ENCODE measurements around the gene ANO5. TPM values are rescaled to one million over a fixed set of nuclear protein-coding genes. Genes with fewer than 3 reads are reported as not detected.

ANO5 gene
- polyA plus RNA-seq, 1 donor (not counting 4 experiments of a cell fraction or from before 2014, with no cell fraction given): not detected

GRCh38 chr11:22190827-22191463, 1.9 kb upstream of the ANO5 start:
- no peak for DNase-seq (ENCODE audit: low read depth, low spot score)
- H3K79me2 ChIP-seq (ENCODE audit: control insufficient read depth, insufficient read depth, low read length): no peaks in the 10 kb centered on the region
- no peaks in the 10 kb centered on the region for H3K4me1 ChIP-seq (ENCODE audit: control insufficient read depth, extremely low read depth, insufficient read depth, low read length)
- H3K27me3 ChIP-seq (ENCODE audit: control insufficient read depth, extremely low read depth, insufficient read depth, low read length): peaks cover 19% of the 10 kb centered on the region
- H3K4me2 ChIP-seq (ENCODE audit: control insufficient read depth, extremely low read depth, insufficient read depth, low read depth, low read length): no peak overlapping the region
- no peak overlapping the region for H2AFZ ChIP-seq (ENCODE audit: control insufficient read depth, low read length)
- H3K27ac ChIP-seq (ENCODE audit: control insufficient read depth, insufficient read depth, low read length): no peak overlapping the region
- no peaks in the 10 kb centered on the region for H3K9me1 ChIP-seq (ENCODE audit: control insufficient read depth, extremely low read depth, insufficient read depth, low read length)
- H3K9me3 ChIP-seq (ENCODE audit: control insufficient read depth, low read depth, low read length): no peaks in the 10 kb centered on the region
- H3K4me3 ChIP-seq (ENCODE audit: control insufficient read depth in 2 of 3, extremely low read depth in 1 of 3, insufficient read depth in 2 of 3, low read depth in 1 of 3, low read length in 3 of 3): no peak overlapping the region
- TF ChIP-seq EZH2 (IDR thresholded peaks at IDR 0.05; ENCODE audit: low read length): no peak
- no peak for TF ChIP-seq CTCF (optimal IDR thresholded peaks at IDR 0.05 in 1 of 3, IDR thresholded peaks at IDR 0.05 in 1 of 3, conservative IDR thresholded peaks at IDR 0.05 in 1 of 3; ENCODE audit: extremely low read depth in 1 of 3, insufficient read depth in 2 of 3, low read length in 3 of 3)
- no peaks in the 10 kb centered on the region for H4K20me1 ChIP-seq (ENCODE audit: control insufficient read depth, extremely low read depth, insufficient read depth, low read length)
- no peak for FAIRE-seq
- dilution Hi-C loops (cut with MboI; ENCODE audit: extremely low pct_ligation_motif_present, low sequenced_read_pairs): no loop called here
- no peak overlapping the region for H3K9ac ChIP-seq (ENCODE audit: control insufficient read depth, extremely low read depth, insufficient read depth, low read length)
- no peaks in the 10 kb centered on the region for H3K36me3 ChIP-seq (ENCODE audit: control insufficient read depth in 2 of 2, extremely low read depth in 1 of 2, insufficient read depth in 2 of 2, low read length in 2 of 2)

GRCh38 chr11:22192289-22192641, 620 bp upstream of the ANO5 start:
- Histone ChIP-seq H3K79me2 (ENCODE audit: control insufficient read depth, insufficient read depth, low read length) (no peaks in the 10 kb centered on the region), H3K4me1 (ENCODE audit: control insufficient read depth, extremely low read depth, insufficient read depth, low read length) (no peaks in the 10 kb centered on the region), H3K9ac (ENCODE audit: control insufficient read depth, extremely low read depth, insufficient read depth, low read length) (no peak overlapping the region), H3K36me3 (ENCODE audit: control insufficient read depth in 2 of 2, extremely low read depth in 1 of 2, insufficient read depth in 2 of 2, low read length in 2 of 2) (no peaks in the 10 kb centered on the region), H4K20me1 (ENCODE audit: control insufficient read depth, extremely low read depth, insufficient read depth, low read length) (no peaks in the 10 kb centered on the region), H3K4me2 (ENCODE audit: control insufficient read depth, extremely low read depth, insufficient read depth, low read depth, low read length) (peak overlapping the region; percentile 27), H3K4me3 (ENCODE audit: control insufficient read depth in 2 of 3, extremely low read depth in 1 of 3, insufficient read depth in 2 of 3, low read depth in 1 of 3, low read length in 3 of 3) (peak overlapping the region in 1 of 3 experiments; percentile 16), H3K27ac (ENCODE audit: control insufficient read depth, insufficient read depth, low read length) (no peak overlapping the region), H3K9me1 (ENCODE audit: control insufficient read depth, extremely low read depth, insufficient read depth, low read length) (no peaks in the 10 kb centered on the region), H3K27me3 (ENCODE audit: control insufficient read depth, extremely low read depth, insufficient read depth, low read length) (peaks cover 19% of the 10 kb centered on the region), H2AFZ (ENCODE audit: control insufficient read depth, low read length) (no peak overlapping the region), H3K9me3 (ENCODE audit: control insufficient read depth, low read depth, low read length) (no peaks in the 10 kb centered on the region)
- TF ChIP-seq EZH2 (IDR thresholded peaks at IDR 0.05; ENCODE audit: low read length): no peak
- no peak for TF ChIP-seq CTCF (optimal IDR thresholded peaks at IDR 0.05 in 1 of 3, IDR thresholded peaks at IDR 0.05 in 1 of 3, conservative IDR thresholded peaks at IDR 0.05 in 1 of 3; ENCODE audit: extremely low read depth in 1 of 3, insufficient read depth in 2 of 3, low read length in 3 of 3)
- dilution Hi-C loops (cut with MboI; ENCODE audit: extremely low pct_ligation_motif_present, low sequenced_read_pairs): no loop called here
- no peak for FAIRE-seq
- DNase-seq (ENCODE audit: low read depth, low spot score): no peak
